ENCODE results near the gene GPR137B. TPM values are rescaled to one million over a fixed set of nuclear protein-coding genes. Genes with fewer than 3 reads are reported as not detected.

Gene GPR137B
- total and polyA plus RNA-seq, 4 donors = 2.2 to 8.6 (median 5.3) TPM

DNA sequence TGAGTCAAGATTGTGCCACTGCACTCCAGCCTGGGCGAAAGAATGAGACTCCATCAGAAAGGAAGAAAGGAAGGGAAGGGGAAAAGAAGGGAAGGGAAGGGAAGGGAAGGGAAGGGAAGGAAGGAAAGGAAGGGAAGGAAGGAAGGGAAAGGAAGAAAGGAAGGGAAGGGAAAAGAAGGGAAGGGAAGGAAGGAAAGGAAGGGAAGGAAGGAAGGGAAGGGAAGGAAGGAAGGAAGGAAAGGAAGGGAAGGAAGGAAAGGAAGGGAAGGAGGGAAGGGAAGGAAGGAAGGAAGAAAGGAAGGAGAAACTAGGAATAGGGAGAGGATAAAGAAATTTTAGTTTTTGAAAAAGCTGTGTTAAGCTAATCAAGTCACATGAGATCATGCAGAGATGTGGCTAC lies 44.1 kb upstream of the GPR137B start:
- DNase-seq (ENCODE audit: low spot score) = no peak
- H3K9ac ChIP-seq (ENCODE audit: low read depth in 1 of 2, low read length in 2 of 2) = no peak overlapping the region
- TF ChIP-seq FOXA2 (IDR thresholded peaks at IDR 0.05) = no peak
- no peak for TF ChIP-seq RXRA (IDR thresholded peaks at IDR 0.05)
- TF ChIP-seq, protein P1, sequence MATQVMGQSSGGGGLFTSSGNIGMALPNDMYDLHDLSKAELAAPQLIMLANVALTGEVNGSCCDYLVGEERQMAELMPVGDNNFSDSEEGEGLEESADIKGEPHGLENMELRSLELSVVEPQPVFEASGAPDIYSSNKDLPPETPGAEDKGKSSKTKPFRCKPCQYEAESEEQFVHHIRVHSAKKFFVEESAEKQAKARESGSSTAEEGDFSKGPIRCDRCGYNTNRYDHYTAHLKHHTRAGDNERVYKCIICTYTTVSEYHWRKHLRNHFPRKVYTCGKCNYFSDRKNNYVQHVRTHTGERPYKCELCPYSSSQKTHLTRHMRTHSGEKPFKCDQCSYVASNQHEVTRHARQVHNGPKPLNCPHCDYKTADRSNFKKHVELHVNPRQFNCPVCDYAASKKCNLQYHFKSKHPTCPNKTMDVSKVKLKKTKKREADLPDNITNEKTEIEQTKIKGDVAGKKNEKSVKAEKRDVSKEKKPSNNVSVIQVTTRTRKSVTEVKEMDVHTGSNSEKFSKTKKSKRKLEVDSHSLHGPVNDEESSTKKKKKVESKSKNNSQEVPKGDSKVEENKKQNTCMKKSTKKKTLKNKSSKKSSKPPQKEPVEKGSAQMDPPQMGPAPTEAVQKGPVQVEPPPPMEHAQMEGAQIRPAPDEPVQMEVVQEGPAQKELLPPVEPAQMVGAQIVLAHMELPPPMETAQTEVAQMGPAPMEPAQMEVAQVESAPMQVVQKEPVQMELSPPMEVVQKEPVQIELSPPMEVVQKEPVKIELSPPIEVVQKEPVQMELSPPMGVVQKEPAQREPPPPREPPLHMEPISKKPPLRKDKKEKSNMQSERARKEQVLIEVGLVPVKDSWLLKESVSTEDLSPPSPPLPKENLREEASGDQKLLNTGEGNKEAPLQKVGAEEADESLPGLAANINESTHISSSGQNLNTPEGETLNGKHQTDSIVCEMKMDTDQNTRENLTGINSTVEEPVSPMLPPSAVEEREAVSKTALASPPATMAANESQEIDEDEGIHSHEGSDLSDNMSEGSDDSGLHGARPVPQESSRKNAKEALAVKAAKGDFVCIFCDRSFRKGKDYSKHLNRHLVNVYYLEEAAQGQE (IDR thresholded peaks at IDR 0.05) = no peak
- TF ChIP-seq GABPA (IDR thresholded peaks at IDR 0.05 in 1 of 2, conservative IDR thresholded peaks at IDR 0.05 in 1 of 2) = no peak
- no peak for TF ChIP-seq SP1 (IDR thresholded peaks at IDR 0.05)
- TF ChIP-seq HNF4A (conservative IDR thresholded peaks at IDR 0.05) = no peak
- TF ChIP-seq TAF1 (conservative IDR thresholded peaks at IDR 0.05) = no peak
- TF ChIP-seq, protein P2, sequence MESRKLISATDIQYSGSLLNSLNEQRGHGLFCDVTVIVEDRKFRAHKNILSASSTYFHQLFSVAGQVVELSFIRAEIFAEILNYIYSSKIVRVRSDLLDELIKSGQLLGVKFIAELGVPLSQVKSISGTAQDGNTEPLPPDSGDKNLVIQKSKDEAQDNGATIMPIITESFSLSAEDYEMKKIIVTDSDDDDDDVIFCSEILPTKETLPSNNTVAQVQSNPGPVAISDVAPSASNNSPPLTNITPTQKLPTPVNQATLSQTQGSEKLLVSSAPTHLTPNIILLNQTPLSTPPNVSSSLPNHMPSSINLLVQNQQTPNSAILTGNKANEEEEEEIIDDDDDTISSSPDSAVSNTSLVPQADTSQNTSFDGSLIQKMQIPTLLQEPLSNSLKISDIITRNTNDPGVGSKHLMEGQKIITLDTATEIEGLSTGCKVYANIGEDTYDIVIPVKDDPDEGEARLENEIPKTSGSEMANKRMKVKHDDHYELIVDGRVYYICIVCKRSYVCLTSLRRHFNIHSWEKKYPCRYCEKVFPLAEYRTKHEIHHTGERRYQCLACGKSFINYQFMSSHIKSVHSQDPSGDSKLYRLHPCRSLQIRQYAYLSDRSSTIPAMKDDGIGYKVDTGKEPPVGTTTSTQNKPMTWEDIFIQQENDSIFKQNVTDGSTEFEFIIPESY (IDR thresholded peaks at IDR 0.05) = no peak
- TF ChIP-seq YY1 (IDR thresholded peaks at IDR 0.05) = no peak
- TF ChIP-seq NR2F2 (IDR thresholded peaks at IDR 0.05) = no peak
- no peak for TF ChIP-seq JUND (IDR thresholded peaks at IDR 0.05)
- TF ChIP-seq, protein P3, sequence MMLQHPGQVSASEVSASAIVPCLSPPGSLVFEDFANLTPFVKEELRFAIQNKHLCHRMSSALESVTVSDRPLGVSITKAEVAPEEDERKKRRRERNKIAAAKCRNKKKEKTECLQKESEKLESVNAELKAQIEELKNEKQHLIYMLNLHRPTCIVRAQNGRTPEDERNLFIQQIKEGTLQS (IDR thresholded peaks at IDR 0.05) = no peak
- TF ChIP-seq FOXA1 (IDR thresholded peaks at IDR 0.05) = no peak
- no peak for TF ChIP-seq RAD21 (IDR thresholded peaks at IDR 0.05)
- TF ChIP-seq HNF4G (IDR thresholded peaks at IDR 0.05) = no peak
- TF ChIP-seq, protein P4, sequence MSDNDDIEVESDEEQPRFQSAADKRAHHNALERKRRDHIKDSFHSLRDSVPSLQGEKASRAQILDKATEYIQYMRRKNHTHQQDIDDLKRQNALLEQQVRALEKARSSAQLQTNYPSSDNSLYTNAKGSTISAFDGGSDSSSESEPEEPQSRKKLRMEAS (IDR thresholded peaks at IDR 0.05) = no peak
- TF ChIP-seq EGR1 (IDR thresholded peaks at IDR 0.05; ENCODE audit: low read depth in 2 of 2) = no peak
- TF ChIP-seq, protein P5, sequence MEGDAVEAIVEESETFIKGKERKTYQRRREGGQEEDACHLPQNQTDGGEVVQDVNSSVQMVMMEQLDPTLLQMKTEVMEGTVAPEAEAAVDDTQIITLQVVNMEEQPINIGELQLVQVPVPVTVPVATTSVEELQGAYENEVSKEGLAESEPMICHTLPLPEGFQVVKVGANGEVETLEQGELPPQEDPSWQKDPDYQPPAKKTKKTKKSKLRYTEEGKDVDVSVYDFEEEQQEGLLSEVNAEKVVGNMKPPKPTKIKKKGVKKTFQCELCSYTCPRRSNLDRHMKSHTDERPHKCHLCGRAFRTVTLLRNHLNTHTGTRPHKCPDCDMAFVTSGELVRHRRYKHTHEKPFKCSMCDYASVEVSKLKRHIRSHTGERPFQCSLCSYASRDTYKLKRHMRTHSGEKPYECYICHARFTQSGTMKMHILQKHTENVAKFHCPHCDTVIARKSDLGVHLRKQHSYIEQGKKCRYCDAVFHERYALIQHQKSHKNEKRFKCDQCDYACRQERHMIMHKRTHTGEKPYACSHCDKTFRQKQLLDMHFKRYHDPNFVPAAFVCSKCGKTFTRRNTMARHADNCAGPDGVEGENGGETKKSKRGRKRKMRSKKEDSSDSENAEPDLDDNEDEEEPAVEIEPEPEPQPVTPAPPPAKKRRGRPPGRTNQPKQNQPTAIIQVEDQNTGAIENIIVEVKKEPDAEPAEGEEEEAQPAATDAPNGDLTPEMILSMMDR (IDR thresholded peaks at IDR 0.05; ENCODE audit: low read depth, low read length, missing input control) = no peak
- H3K9me3 ChIP-seq (ENCODE audit: control insufficient read depth in 4 of 4, low read length in 3 of 4) = peaks cover 0 to 3% (median 0%) of the 10 kb centered on the region in 4 donors
- H3K4me3 ChIP-seq (ENCODE audit: low read depth in 1 of 3, low read length in 3 of 3) = no peak overlapping the region
- H3K27ac ChIP-seq (ENCODE audit: low read depth in 1 of 2, low read length in 2 of 2) = no peak overlapping the region
- no peaks in the 10 kb centered on the region for H3K36me3 ChIP-seq (ENCODE audit: control insufficient read depth in 4 of 4, insufficient read depth in 3 of 4, low read depth in 1 of 4, low read length in 3 of 4)
- H3K27me3 ChIP-seq (ENCODE audit: control insufficient read depth in 4 of 4, insufficient read depth in 4 of 4, low read length in 3 of 4) = no peaks in the 10 kb centered on the region
- no peaks in the 10 kb centered on the region for H3K4me1 ChIP-seq (ENCODE audit: control insufficient read depth in 4 of 4, insufficient read depth in 4 of 4, low read length in 3 of 4)
- WGBS = 100% methylated on average over 1 of the region's 1 CpG
